HG02678 (cell line): ENCODE data around the gene ASCL5.

Source experiments
- ATAC-seq: cut with Tn5 transposase; IDR thresholded peaks from one replicate; pipeline ENCODE4 v1.9.1; 2021; ENCODE audit warnings: mild to moderate bottlenecking, moderate library complexity; ENCODE audit not compliant: unreplicated experiment

Gene ASCL5

GRCh38 chr1:201153474-201154388, 26.7 kb upstream of the ASCL5 start:
- peak; percentile 62 for ATAC-seq

- ATAC-seq: no peak
Observed at GRCh38 chr1:201149400-201149799, 22.4 kb upstream of the ASCL5 start.

GRCh38 chr1:201147396-201148015, 20.5 kb upstream of the ASCL5 start:
- ATAC-seq: no peak

GRCh38 chr1:201146626-201147390, 19.8 kb upstream of the ASCL5 start:
- ATAC-seq: no peak

- ATAC-seq: no peak
Observed at GRCh38 chr1:201145816-201146215, 18.8 kb upstream of the ASCL5 start.

GRCh38 chr1:201145132-201145531, 18.1 kb upstream of the ASCL5 start:
- no peak for ATAC-seq

GRCh38 chr1:201144701-201145100, 17.7 kb upstream of the ASCL5 start:
- ATAC-seq: no peak

GRCh38 chr1:201143726-201144635, 17.0 kb upstream of the ASCL5 start:
- no peak for ATAC-seq

- no peak for ATAC-seq
Observed at GRCh38 chr1:201142849-201143725, 16.1 kb upstream of the ASCL5 start.

GRCh38 chr1:201142011-201142848, 15.2 kb upstream of the ASCL5 start:
- no peak for ATAC-seq

GRCh38 chr1:201141418-201141817, 14.4 kb upstream of the ASCL5 start:
- no peak for ATAC-seq

- ATAC-seq: no peak
Observed at GRCh38 chr1:201140941-201141260, 13.9 kb upstream of the ASCL5 start.

- no peak for ATAC-seq
Observed at GRCh38 chr1:201140235-201140940, 13.4 kb upstream of the ASCL5 start.

- no peak for ATAC-seq
Observed at GRCh38 chr1:201139756-201140155, 12.8 kb upstream of the ASCL5 start.

GRCh38 chr1:201139306-201139705, 12.3 kb upstream of the ASCL5 start:
- no peak for ATAC-seq

- ATAC-seq: no peak
Observed at GRCh38 chr1:201138311-201138840, 11.4 kb upstream of the ASCL5 start.

GRCh38 chr1:201137579-201138310, 10.8 kb upstream of the ASCL5 start:
- no peak for ATAC-seq
